ENCODE data around the gene ZNF3. TPM values are rescaled to one million over a fixed set of nuclear protein-coding genes. Genes with fewer than 3 reads are reported as not detected.

The ZNF3 gene
- total and polyA plus RNA-seq, 2 experiments from 2014 or later, result 23.4 to 48.9 TPM

GRCh38 chr7:100106633-100107032, 25.1 kb upstream of the ZNF3 start:
- peaks cover 17% of the 10 kb centered on the region; the same call in 1 of the 2 replicates for H3K36me3 ChIP-seq (ENCODE audit: insufficient read depth)
- no peak for TF ChIP-seq ZNF114 (CRISPR knock-in tag; IDR thresholded peaks at IDR 0.05)
- TF ChIP-seq NANOG (IDR thresholded peaks at IDR 0.05; ENCODE audit: borderline replicate concordance), result no peak
- TF ChIP-seq ZNF462 (CRISPR knock-in tag; IDR thresholded peaks at IDR 0.05), result no peak
- TF ChIP-seq JUNB (IDR thresholded peaks at IDR 0.05; ENCODE audit: unreplicated experiment), result no peak
- TF ChIP-seq ZNF331 (CRISPR knock-in tag; IDR thresholded peaks at IDR 0.05; ENCODE audit: low read depth), result no peak
- TF ChIP-seq STAT1 (IDR thresholded peaks at IDR 0.05; ENCODE audit: unreplicated experiment), result no peak
- TF ChIP-seq POLR2AphosphoS5 (IDR thresholded peaks at IDR 0.05; ENCODE audit: low read depth), result no peak
- TF ChIP-seq, protein P1, sequence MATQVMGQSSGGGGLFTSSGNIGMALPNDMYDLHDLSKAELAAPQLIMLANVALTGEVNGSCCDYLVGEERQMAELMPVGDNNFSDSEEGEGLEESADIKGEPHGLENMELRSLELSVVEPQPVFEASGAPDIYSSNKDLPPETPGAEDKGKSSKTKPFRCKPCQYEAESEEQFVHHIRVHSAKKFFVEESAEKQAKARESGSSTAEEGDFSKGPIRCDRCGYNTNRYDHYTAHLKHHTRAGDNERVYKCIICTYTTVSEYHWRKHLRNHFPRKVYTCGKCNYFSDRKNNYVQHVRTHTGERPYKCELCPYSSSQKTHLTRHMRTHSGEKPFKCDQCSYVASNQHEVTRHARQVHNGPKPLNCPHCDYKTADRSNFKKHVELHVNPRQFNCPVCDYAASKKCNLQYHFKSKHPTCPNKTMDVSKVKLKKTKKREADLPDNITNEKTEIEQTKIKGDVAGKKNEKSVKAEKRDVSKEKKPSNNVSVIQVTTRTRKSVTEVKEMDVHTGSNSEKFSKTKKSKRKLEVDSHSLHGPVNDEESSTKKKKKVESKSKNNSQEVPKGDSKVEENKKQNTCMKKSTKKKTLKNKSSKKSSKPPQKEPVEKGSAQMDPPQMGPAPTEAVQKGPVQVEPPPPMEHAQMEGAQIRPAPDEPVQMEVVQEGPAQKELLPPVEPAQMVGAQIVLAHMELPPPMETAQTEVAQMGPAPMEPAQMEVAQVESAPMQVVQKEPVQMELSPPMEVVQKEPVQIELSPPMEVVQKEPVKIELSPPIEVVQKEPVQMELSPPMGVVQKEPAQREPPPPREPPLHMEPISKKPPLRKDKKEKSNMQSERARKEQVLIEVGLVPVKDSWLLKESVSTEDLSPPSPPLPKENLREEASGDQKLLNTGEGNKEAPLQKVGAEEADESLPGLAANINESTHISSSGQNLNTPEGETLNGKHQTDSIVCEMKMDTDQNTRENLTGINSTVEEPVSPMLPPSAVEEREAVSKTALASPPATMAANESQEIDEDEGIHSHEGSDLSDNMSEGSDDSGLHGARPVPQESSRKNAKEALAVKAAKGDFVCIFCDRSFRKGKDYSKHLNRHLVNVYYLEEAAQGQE (IDR thresholded peaks at IDR 0.05; ENCODE audit: unreplicated experiment), result no peak
- no peak for TF ChIP-seq EZH2 (IDR thresholded peaks at IDR 0.05; ENCODE audit: low read depth, unreplicated experiment)
- H3K27ac Mint-ChIP-seq, result no peak overlapping the region
- H3K4me2 ChIP-seq, result no peak overlapping the region
- no peak overlapping the region for H3K4me3 Mint-ChIP-seq
- H3K27me3 Mint-ChIP-seq (ENCODE audit: insufficient read depth, low read depth, poor library complexity), result peaks cover 31% of the 10 kb centered on the region
- H3K9me3 Mint-ChIP-seq, result no peaks in the 10 kb centered on the region
- H3K79me2 ChIP-seq (replicated peaks; ENCODE audit: insufficient read depth), result peaks cover 8% of the 10 kb centered on the region; the same call in 1 of the 2 replicates
- no peaks in the 10 kb centered on the region for H3K27me3 ChIP-seq (ENCODE audit: insufficient read depth)
- ATAC-seq (no peak), DNase-seq (ENCODE audit: low spot score) (no peak)
- peaks cover 4% of the 10 kb centered on the region; the same call in 1 of the 2 replicates for H3F3A ChIP-seq (replicated peaks; ENCODE audit: low read depth)
- H3K9me2 ChIP-seq (ENCODE audit: insufficient read depth), result no peaks in the 10 kb centered on the region
- H4K20me1 ChIP-seq (replicated peaks; ENCODE audit: insufficient read depth), result no peaks in the 10 kb centered on the region
- H3K4me1 Mint-ChIP-seq, result peaks cover 8% of the 10 kb centered on the region
- H3K36me3 Mint-ChIP-seq (ENCODE audit: low read depth), result peaks cover 75% of the 10 kb centered on the region
- H3K27ac ChIP-seq (ENCODE audit: low read depth), result no peak overlapping the region
- peaks cover 5% of the 10 kb centered on the region; the same call in 1 of the 2 replicates for H3K4me1 ChIP-seq (ENCODE audit: insufficient read depth)
- H3K4me3 ChIP-seq, result no peak overlapping the region
- no peak overlapping the region for H2AFZ ChIP-seq
